ENCODE data around the gene CYP2D6.
"Not testable (repeated sequence)": the region's sequence is repeated elsewhere in the genome, so short reads cannot be mapped to it uniquely, and the experiment has no call there.

Gene CYP2D6

DNA sequence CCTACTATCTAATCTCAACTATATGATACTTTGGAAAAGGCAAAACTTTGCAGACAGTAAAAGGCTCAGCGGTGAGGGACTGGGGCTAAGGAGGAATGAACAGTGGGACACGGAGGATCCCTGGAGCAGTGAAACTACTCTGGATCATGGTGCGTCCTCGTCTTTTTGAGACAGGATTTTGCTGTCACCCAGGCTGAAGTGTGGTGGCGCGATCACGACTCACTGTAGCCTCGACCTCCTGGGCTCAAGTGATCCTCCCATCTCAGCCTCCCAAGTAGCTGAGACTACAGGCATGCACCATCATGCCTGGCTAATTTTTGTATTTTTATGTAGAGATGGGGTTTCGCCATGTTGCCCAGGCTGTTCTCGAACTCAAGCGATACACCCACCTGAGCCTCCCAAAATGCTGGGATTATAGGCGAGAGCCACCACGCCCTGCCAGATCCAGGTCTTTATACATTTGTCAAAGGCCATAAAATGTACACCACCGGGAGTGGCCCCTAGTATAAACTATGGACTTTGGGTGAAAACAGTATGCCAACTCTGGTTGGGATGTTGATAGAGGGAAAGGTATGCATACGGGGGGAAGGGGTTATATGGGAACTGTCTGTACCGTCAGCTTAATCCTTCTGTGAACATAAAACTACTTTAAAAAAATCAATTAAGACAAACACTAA is 28.0 kb upstream of the CYP2D6 start:
- DNase-seq (ENCODE audit: low spot score): no peak

DNA sequence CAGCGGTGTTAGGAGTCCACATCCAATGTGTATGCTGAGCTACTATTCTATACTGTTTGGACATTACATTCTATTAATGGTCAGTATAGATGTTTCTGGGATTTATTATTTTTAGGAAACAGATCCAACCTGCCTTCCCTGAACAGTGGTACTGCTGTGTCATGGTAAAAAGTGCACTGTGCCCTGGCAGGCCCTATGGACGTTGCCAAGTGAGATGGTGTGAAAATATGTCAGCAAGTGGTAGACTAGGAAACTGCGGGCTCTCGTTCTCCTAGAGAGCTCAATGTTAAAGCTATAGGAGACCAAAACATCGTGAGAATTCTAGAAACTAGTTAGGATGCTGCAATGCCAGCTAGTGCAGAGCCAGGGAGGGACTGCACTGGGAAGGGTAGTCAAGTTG is 26.0 kb upstream of the CYP2D6 start:
- no peak for DNase-seq (ENCODE audit: low spot score)

DNA sequence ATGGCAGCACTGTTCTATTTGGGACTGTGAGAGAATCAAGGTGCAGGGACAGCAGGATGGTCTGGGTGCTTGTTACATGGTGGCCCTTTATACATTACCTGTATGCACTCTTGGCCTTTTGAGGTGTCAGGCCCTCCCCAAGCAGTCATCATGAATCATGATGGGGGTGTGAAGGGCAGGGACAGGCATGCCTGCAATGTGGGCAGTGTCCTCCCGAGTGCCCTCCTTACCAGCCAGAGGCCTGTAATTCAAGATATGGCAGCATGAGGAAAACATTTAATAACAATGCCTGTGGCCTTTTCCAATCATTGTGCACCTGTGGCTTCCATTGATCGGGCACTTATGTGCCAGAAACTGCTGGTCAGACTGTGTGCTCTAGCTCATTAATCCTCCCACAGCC is 25.5 kb upstream of the CYP2D6 start:
- DNase-seq (ENCODE audit: low spot score): no peak

DNA sequence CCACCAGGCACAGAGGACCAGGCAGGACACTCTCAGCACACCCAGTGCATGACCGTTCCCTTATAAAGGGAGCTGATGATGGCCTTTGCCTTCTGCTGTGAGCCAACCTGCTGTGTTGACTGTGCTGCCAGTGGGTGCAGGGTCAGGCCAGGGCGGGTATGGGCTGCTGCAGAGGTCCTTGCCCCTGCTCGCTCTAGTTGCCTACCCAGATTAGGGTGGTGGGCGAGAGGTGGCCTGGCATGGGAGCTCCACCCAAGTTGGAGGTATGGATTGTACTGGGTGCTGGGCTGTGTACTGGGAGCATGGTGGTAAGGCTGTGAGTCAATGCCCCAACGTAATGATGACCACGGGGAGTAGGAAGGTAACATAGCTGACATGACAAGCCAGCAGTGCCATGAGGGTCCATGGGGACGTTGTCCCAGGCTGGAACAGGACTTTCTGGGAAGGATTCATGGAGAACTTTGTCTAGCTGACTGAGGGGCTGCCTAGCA is 24.5 kb upstream of the CYP2D6 start:
- DNase-seq (ENCODE audit: low spot score): no peak

DNA sequence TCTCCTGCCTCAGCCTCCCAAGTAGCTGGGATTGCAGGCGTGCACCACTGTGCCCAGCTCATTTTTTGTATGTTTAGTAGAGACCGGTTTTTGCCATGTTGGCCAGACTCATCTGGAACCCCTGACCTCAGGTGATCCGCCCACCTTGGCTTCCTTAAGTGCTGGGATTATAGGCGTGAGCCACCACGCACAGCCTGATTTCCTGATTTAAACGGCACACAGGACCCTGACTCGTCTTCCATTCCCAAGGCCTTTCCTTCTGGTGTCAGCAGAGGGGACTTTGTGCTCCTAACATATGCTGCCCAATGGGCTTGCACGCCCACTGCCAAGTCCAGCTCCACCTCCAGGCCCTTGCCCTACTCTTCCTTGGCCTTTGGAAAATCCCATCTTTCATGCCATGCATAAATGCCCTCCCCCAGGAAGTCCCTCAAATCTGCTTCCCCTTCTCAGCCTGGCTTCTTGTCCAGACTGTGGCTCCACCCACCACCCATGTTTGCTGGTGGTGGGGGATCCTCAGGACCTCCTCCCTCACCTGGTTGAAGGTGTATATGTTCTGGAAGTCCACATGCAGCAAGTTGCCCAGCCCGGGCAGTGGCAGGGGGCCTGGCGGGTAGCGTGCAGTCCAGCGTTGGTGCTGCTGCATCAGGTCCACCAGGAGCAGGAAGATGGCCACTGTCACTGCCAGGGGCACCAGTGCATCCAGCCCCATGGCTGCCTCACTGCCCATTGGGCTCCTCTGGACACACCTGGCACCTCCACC is 23.9 kb upstream of the CYP2D6 start:
- DNase-seq (ENCODE audit: low spot score): no peak

DNA sequence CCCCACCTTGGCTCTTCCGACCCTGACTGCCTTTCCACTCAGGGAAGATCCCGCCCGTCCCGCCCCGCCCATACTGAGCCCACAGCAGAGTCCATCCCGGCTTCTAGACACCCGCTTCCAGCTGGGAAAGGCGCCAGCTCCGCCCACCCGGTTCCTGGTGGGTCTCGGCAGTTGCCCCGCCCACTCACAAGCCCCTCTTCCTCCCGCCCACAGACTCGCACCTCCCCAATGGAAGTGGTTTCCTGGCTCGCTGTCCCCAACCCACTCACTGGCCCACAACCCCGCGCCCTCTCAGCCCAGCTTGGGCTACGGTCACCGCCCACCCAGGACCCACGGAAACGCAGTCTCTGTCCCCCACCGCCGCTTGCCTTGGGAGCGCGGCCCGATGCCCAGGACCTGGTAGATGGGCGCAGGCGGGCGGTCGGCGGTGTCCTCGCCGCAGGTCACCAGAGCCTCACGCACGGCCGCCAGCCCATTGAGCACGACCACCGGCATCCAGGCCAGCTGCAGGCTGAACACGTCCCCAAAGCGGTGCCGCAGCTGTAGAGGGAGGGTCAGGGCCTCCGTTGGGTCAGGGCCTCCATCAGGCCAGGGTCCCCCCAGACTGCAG is 22.2 kb upstream of the CYP2D6 start:
- DNase-seq (ENCODE audit: low spot score): no peak

DNA sequence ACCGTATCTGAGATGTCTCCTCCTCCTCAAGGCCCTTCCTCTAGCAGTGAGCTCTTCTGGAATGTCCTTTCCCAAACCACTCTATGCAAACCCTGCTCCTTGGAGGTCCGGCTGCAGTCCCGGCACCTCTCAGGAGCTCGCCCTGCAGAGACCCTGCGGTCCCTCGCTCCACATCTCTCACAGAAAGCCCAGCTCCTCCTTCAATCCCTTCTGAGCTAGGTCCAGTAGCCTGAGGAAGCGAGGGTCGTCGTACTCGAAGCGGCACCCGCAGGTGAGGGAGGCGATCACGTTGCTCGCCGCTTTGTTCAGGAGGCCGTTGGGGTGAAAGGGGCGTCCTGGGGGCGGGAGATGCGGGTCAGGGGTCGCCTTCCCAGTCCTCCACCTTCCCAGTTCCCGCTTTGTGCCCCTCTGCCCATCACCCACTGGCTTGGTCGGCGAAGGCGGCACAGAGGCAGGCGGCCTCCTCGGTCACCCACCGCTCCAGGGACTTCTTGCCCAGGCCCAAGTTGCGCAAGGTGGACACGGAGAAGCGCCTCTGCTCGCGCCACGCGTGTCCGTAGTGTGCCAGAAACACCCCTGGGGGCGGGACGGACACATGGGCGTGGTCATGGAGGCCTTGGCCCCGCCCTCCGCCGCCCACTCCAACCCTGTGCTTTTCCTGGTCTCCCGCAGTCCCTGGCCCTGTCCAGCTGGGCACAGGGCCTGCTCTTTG is 21.5 kb upstream of the CYP2D6 start:
- no peak for DNase-seq (ENCODE audit: low spot score)

DNA sequence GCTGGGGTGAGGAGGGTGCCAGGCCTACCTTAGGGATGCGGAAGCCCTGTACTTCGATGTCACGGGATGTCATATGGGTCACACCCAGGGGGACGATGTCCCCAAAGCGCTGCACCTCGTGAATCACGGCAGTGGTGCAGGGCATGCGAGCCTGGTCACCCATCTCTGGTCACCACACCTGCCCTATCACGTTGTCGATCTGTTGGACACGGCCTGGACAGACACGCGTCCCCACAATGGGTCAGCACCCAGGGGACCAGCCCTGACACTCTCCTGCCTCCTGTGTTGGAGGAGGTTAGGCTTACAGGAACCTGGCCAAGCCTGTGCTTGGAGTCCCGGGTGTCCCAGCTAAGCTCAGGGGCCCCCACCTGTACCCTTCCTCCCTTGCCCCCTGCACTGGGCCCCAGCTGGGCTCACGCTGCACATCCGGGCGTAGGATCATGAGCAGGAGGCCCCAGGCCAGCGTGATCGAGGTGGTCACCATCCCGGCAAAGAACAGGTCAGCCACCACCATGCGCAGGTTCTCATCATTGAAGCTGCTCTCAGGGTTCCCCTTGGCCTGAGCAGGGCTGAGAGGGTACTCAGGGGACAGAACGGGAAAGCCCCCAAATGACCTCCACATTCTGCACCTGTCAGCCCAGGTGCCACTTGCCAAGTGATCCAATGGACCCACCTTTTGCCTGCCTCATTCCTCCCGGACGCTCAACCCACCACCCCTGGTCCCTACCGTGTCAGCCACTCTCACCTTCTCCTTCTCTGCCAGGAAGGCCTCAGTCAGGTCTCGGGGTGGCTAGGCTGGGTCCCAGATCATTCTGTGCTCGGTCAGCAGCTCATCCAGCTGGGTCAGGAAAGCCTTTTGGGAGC is 20.3 kb upstream of the CYP2D6 start:
- no peak for DNase-seq (ENCODE audit: low spot score)

DNA sequence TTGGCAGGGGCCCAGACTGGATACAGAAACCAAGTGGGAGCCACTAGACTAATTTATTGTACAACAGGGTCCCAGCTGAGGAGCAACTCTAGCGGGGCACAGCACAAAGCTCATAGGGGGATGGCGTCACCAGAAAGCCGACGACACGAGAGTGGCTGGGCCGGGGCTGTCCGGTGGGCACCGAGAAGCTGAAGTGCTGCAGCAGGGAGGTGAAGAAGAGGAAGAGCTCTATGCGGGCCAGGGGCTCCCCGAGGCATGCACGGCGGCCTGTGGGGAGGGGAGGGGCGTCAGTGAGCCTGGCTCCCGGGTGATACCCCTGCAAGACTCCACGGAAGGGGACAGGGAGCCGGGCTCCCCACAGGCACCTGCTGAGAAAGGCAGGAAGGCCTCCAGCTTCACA is 19.2 kb upstream of the CYP2D6 start:
- DNase-seq (ENCODE audit: low spot score): not testable (repeated sequence)

DNA sequence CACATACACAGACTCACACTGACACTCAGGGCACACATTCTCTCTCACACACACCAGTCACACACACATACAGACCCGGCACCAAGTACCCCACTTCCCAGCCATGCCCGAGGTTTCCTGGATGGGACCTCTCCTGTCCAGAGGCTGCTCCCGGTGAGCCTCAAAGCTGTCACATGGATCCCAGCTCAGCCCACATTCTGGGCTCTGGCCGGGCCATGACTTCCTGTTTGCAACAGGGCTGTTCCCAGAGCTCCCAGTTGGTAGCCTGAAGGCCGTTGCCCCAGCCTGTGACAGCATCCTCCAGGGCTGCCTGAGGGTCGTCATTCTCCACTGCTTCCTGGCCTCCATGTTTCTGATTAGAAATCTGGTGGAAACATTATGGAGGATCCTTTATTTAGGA is 14.6 kb upstream of the CYP2D6 start:
- no peak for DNase-seq (ENCODE audit: low spot score)

DNA sequence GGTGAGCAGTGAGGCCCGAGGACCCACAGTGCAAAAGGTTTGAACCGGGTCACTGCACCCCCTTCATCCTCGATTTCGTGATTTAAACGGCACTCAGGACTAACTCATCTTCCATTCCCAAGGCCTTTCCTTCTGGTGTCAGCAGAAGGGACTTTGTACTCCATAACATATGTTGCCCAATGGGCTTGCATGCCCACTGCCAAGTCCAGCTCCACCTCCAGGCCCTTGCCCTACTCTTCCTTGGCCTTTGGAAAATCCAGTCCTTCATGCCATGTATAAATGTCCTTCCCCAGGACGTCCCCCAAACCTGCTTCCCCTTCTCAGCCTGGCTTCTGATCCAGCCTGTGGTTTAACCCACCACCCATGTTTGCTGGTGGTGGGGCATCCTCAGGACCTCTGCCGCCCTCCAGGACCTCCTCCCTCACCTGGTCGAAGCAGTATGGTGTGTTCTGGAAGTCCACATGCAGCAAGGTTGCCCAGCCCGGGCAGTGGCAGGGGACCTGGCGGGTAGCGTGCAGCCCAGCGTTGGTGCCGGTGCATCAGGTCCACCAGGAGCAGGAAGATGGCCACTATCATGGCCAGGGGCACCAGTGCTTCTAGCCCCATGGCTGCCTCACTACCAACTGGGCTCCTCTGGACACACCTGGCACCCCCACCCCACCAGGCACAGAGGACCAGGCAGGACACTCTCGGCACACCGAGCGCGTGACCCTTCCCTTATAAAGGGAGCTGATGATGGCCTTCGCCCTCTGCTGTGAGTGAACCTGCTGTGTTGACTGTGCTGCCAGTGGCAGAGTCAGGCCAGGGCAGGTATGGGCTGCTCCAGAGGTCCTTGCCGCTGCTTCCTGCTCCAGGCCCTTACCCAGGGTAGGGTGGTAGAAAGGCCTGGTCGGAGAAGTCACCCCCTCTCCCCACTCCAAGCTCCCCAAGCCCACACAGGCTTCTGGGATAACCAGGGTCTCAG is 13.5 kb upstream of the CYP2D6 start:
- not testable (repeated sequence) for DNase-seq (ENCODE audit: low spot score)

DNA sequence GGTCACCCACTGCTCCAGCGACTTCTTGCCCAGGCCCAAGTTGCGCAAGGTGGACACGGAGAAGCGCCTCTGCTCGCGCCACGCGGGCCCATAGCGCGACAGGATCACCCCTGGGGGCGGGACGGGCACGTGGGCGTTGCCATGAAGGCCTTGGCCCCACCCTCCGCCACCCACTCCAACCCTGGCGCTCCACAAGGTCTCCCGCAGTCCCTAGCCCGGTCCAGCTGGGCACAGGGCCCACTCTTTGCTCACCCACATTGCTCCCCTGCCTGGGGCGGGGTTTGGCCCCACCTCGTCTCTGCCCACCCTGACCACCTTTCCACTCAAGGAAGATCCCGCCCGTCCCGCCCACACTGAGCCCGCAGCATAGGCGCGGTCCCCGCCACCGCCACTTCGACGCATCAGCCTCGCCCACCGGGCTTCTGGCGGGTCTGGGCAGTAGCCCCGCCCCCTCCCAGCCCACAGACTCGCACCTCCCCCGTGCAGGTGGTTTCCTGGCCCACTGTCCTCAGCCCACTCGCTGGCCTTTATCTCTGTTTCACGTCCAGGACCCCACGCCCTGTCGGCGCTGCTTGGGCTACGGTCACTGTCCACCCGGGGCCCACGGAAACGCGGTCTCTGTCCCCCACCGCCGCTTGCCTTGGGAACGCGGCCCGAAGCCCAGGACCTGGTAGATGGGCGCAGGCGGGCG is 12.3 kb upstream of the CYP2D6 start:
- no peak for DNase-seq (ENCODE audit: low spot score)

DNA sequence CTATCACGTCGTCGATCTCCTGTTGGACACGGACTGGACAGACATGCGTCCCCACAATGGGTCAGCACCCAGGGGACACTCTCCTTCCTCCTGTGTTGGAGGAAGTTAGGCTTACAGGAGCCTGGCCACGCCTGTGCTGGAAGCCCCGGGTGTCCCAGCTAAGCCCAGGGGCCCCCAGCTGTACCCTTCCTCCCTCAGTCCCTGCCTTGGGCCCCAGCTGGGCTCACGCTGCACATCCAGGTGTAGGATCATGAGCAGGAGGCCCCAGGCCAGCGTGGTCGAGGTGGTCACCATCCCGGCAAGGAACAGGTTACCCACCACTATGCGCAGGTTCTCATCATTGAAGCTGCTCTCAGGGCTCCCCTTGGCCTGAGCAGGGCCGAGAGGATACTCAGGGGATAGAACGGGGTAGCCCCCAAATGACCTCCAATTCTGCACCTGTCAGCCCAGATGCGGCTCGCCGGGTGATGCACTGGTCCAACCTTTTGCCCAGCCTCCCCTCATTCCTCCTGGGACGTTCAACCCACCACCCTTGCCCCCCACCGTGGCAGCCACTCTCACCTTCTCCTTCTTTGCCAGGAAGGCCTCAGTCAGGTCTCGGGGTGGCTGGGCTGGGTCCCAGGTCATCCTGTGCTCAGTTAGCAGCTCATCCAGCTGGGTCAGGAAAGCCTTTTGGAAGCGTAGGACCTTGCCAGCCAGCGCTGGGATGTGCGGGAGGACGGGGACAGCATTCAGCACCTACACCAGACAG is 10.9 kb upstream of the CYP2D6 start:
- not testable (repeated sequence) for DNase-seq (ENCODE audit: low spot score)

DNA sequence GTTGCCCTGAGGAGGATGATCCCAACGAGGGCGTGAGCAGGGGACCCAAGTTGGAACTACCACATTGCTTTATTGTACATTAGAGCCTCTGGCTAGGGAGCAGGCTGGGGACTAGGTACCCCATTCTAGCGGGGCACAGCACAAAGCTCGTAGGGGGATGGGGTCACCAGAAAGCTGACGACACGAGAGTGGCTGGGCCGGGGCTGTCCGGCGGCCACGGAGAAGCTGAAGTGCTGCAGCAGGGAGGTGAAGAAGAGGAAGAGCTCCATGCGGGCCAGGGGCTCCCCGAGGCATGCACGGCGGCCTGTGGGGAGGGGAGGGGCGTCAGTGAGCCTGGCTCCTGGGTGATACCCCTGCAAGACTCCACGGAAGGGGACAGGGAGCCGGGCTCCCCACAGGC is 9.5 kb upstream of the CYP2D6 start:
- DNase-seq (ENCODE audit: low spot score): not testable (repeated sequence)

DNA sequence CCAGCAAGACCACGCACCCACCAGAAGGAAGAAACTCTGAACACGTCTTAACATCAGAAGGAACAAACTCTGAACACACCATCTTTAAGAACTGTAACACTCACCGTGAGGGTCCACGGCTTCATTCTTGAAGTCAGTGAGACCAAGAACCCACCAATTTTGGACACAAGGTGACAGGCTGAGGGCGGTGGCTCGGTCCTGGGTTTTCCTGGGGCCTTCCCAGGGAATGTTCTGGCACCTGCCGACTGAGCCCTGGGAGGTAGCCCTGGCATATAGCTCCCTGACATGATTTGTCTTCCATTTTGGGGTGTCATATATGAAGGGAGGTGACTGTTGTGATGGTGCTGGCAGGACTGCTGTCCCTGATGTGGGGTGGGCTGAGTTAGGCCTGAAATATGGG is 8.9 kb upstream of the CYP2D6 start:
- DNase-seq (ENCODE audit: low spot score): not testable (repeated sequence)

DNA sequence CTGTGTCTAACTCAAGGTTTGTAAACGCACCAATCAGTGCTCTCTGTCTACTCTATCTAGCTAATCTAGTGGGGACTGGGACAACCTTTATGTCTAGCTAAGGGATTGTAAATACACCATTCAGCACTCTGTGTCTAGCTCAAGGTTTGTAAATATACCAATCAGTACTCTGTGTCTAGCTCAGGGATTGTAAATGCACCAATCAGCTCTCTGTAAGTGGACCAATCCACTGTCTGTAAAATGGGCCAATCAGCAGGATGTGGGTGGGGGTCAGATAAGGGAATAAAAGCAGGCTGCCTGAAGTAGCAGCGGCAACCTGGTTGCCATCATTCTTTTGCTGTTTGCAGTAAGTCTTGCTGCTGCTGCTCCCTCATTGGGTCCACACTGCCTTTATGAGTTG is 8.4 kb upstream of the CYP2D6 start:
- DNase-seq (ENCODE audit: low spot score): no peak

DNA sequence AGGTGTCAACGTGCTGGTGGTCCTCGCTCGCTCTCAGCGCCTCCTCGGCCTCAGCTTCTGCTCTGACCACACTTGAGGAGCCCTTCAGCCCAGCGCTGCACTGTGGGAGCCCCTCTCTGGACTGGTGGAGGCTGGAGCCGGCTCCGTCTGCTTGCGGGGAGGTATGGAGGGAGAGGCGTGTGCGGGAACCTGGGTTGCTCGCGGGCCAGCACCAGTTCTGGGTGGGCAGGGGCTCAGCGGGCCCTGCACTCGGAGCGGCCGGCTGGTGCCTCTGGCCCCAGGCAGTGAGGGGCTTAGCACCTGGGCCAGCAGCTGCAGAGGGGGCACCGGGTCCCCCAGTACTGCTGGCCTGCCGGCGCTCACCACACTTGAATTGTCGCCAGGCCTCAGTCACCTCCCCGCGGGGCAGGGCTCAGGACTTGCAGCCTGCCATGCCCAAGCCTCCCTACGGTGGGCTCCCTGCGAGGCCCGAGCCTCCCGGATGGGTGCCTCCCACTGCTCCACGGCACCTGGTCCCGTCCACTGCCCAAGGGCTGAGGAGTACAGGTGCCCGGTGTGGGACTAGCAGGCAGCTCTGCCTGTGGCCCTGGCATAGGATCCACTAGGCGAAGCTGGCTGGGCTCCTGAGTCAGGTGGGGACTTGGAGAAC is 7.6 kb upstream of the CYP2D6 start:
- DNase-seq (ENCODE audit: low spot score): no peak

DNA sequence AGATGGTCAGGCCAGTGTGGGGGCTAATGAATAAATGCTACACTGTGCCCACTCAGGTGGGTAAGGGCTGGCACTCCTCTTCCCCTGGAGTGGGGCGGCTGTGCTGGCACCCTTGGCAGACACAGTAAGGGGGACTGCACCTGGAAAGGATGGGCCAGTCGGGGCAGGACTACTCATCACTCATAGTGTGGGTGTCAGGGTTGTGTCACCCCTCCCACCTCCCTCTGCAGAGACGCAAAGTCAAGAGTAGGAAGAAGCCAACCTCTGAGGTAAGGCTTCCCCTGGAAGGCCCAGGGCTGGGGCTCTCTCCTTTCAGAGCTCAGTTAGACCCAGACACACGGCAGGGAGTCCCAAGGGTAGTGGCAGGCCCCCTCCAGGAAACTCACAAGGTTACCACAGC is 5.1 kb upstream of the CYP2D6 start:
- DNase-seq (ENCODE audit: low spot score): not testable (repeated sequence)
